Adrenal gland (tissue), 12 donors: ENCODE results near the gene CTNND2. TPM values are rescaled to one million over a fixed set of nuclear protein-coding genes. Genes with fewer than 3 reads are reported as not detected.

ENCODE experiments used
- DNase-seq, 7 donors: peaks; one replicate each; pipeline ENCODE4 v3.0.0-alpha.2; 2019 to 2020
- H3K27ac ChIP-seq, 5 donors: fragments of 200-600 bp; sonication (generic) in 4 of 5; 1 replicate in 3 of 5; 2 replicates in 2 of 5; pipeline versions ENCODE4 v1.5.1 to v1.8.0; 2016 to 2020; ENCODE audit warnings: mild to moderate bottlenecking in 1 of 5
- H3K27me3 ChIP-seq: fragments of 200-600 bp; 2 replicates; pipeline ENCODE4 v1.8.0; 2021
- H3K36me3 ChIP-seq, 2 donors: fragments of 200-600 bp; replicated peaks in 1 of 2; 1 replicate in 1 of 2; 2 replicates in 1 of 2; pipeline versions ENCODE4 v1.5.1 to v1.8.0; 2018 to 2022
- H3K4me1 ChIP-seq, 2 donors: fragments of 200-600 bp; replicated peaks in 1 of 2; 1 replicate in 1 of 2; 2 replicates in 1 of 2; pipeline versions ENCODE4 v1.5.1 to v1.8.0; 2018 to 2021
- H3K4me3 ChIP-seq, 4 donors: fragments of 200-600 bp; sonication (generic) in 3 of 4; one replicate each; pipeline ENCODE4 v1.5.1; 2016 to 2018
- H3K9me3 ChIP-seq, 3 donors: fragments of 200-600 bp; sonication (generic) in 1 of 3; replicated peaks in 1 of 3; 1 replicate in 2 of 3; 2 replicates in 1 of 3; pipeline versions ENCODE4 v1.5.1 to v1.8.0; 2016 to 2021
- CTCF ChIP-seq, 6 experiments: fragments of 450-650 bp in 4 of 6; fragments of 200-600 bp in 2 of 6; sonication (generic) in 1 of 6; IDR thresholded peaks; 1 replicate in 5 of 6; 2 replicates in 1 of 6; pipeline versions ENCODE4 v1.5.1 to v1.8.0; 2016 to 2021; ENCODE audit warnings: antibody characterized with exemption in 6 of 6, mild to moderate bottlenecking in 2 of 6, moderate library complexity in 1 of 6
- POLR2A ChIP-seq, 2 donors: fragments of 450-650 bp; IDR thresholded peaks; one replicate each; pipeline ENCODE4 v1.6.1; 2017; ENCODE audit warnings: antibody characterized with exemption in 2 of 2, mild to moderate bottlenecking in 2 of 2, moderate library complexity in 1 of 2
- WGBS, 4 donors: extraction: QIAGEN DNeasy Blood & Tissue Kit in 2 of 4; methylation state at CpG; one replicate each; pipeline versions ENCODE4 v1.1.5 to v1.1.7; 2013 to 2017; 5-methylcytosine and 5-hydroxymethylcytosine counted together
- intact Hi-C, 2 donors: fragments of 100-400 bp; cut with DNase I; formaldehyde crosslinking; loops; one replicate each; pipeline versions ENCODE4 v1.14.1 to v1.15.0; 2022 to 2023
- polyA plus RNA-seq, 3 donors: library from polyadenylated mRNA; stranded (reverse); fragments of 200-250 nt in 2 of 3; fragments of 350-450 nt in 1 of 3; fragmentation: Illumina TruSeq in 1 of 3; extraction: RNeasy Lipid Tissue Mini Kit (QIAGEN cat#74804) in 1 of 3; gene quantifications; one replicate each; pipeline ENCODE4 v1.2.3, GENCODE V29; 2013 to 2014
- total RNA-seq, 9 donors: library from RNA; depleted of rRNA in 4 of 9; stranded (reverse); fragments of >200 nt in 4 of 9; fragments of 120-200 nt in 1 of 9; fragmentation: NEBNext Ultra II Directional in 1 of 9; extraction: Animal tissue kit (Norgen Biotek cat#: 25700) in 1 of 9; gene quantifications; one replicate each; pipeline versions ENCODE4 v1.1.0 to v1.2.4, GENCODE V29; 2013 to 2023
- donor health status: healthy with polysubstance abuse.
- donor health status: Bipolar disorder and iron deficiency.
- donor health status: DM: yes; HTN: yes; CAD: no.
- donor health status: DM: no; HTN: no; CAD: no.
- donor health status: DM: no; HTN: no; CAD: no.
- donor health status: DM: yes; HTN: yes; CAD: no.

CTNND2 gene
- total and polyA plus RNA-seq, 12 donors = 0.34 to 4.2 (median 1.1) TPM; not detected in 1

GRCh38 chr5:11675184-11675583 lies 229.1 kb downstream of the CTNND2 start:
- DNase-seq = no peak
- H3K9me3 ChIP-seq = no peaks in the 10 kb centered on the region

GRCh38 chr5:11672385-11673085 lies 231.7 kb downstream of the CTNND2 start:
- intact Hi-C loops = no loop called here
- H3K4me1 ChIP-seq = no peaks in the 10 kb centered on the region
- WGBS, 4 donors = 73 to 75% (median 74%) methylated on average over 9 to 10 of the region's 10 CpGs

More at GRCh38 chr5:11675184-11675583, 229.1 kb downstream of the CTNND2 start:
- 62 to 78% (median 72%) methylated on average over 2 of the region's 2 CpGs for WGBS, 4 donors
- Histone ChIP-seq H3K4me1 (no peaks in the 10 kb centered on the region), H3K27ac (no peak overlapping the region), H3K27me3 (no peaks in the 10 kb centered on the region), H3K36me3 (no peaks in the 10 kb centered on the region), H3K4me3 (no peak overlapping the region)
- intact Hi-C loops = no loop called here
- TF ChIP-seq POLR2A (IDR thresholded peaks at IDR 0.05) = no peak
- TF ChIP-seq CTCF (IDR thresholded peaks at IDR 0.05) = no peak

GRCh38 chr5:11658376-11658775 lies 245.9 kb downstream of the CTNND2 start:
- H3K27me3 ChIP-seq = no peaks in the 10 kb centered on the region
- intact Hi-C loops = no loop called here
- no peaks in the 10 kb centered on the region for H3K9me3 ChIP-seq
- no peaks in the 10 kb centered on the region for H3K36me3 ChIP-seq
- no peak for DNase-seq
- no peak overlapping the region for H3K27ac ChIP-seq
- H3K4me3 ChIP-seq = no peak overlapping the region
- H3K4me1 ChIP-seq = no peaks in the 10 kb centered on the region
- TF ChIP-seq POLR2A (IDR thresholded peaks at IDR 0.05) = no peak
- TF ChIP-seq CTCF (IDR thresholded peaks at IDR 0.05) = no peak
- 32 to 41% (median 38%) methylated on average over 5 of the region's 5 CpGs for WGBS, 4 donors

More at GRCh38 chr5:11672385-11673085, 231.7 kb downstream of the CTNND2 start:
- no peak for DNase-seq
- H3K27me3 ChIP-seq = no peaks in the 10 kb centered on the region
- TF ChIP-seq POLR2A (IDR thresholded peaks at IDR 0.05) = no peak
- TF ChIP-seq CTCF (IDR thresholded peaks at IDR 0.05) = no peak
- no peaks in the 10 kb centered on the region for H3K36me3 ChIP-seq
- H3K9me3 ChIP-seq = no peaks in the 10 kb centered on the region
- H3K27ac ChIP-seq = no peak overlapping the region
- no peak overlapping the region for H3K4me3 ChIP-seq

- TF ChIP-seq CTCF (IDR thresholded peaks at IDR 0.05) (no peak), POLR2A (IDR thresholded peaks at IDR 0.05) (no peak)
- no peak for DNase-seq
- Histone ChIP-seq H3K36me3 (no peaks in the 10 kb centered on the region), H3K4me1 (no peaks in the 10 kb centered on the region), H3K4me3 (no peak overlapping the region), H3K27me3 (no peaks in the 10 kb centered on the region), H3K27ac (no peak overlapping the region), H3K9me3 (no peaks in the 10 kb centered on the region)
- 70 to 75% (median 71%) methylated on average over 4 of the region's 4 CpGs for WGBS, 4 donors
- intact Hi-C loops = no loop called here
These were observed 247.3 kb downstream of the CTNND2 start for GRCh38 chr5:11656916-11657315.
